Calu3 (cell line): ENCODE measurements around the gene SCN11A. TPM values are rescaled to one million over a fixed set of nuclear protein-coding genes. Genes with fewer than 3 reads are reported as not detected.

ENCODE experiments used
- BruUV-seq: library from RNA; stranded (reverse); fragments of 400-500 nt; replicated peaks from 2 replicates; lab custom pipeline; 2021; lab: Mats Ljungman, UMichigan
- CTCF ChIA-PET: fragments of 300-600 bp; sonication (Branson Sonifier 250); formaldehyde crosslinking; loops from one replicate; lab custom pipeline; 2022; ENCODE audit warnings: antibody characterized with exemption; lab: Charles Lee
- DNase-seq: peaks from one replicate; pipeline ENCODE4 v3.0.0; 2022
- H3K27ac Mint-ChIP-seq: one replicate; pipeline ENCODE4 v1.8.0; 2022; ENCODE audit warnings: mixed read lengths; ENCODE audit not compliant: unreplicated experiment
- H3K27me3 Mint-ChIP-seq: one replicate; pipeline ENCODE4 v1.8.0; 2022; ENCODE audit warnings: mixed read lengths; ENCODE audit not compliant: unreplicated experiment
- H3K36me3 Mint-ChIP-seq: one replicate; pipeline ENCODE4 v1.8.0; 2022; ENCODE audit warnings: mild to moderate bottlenecking, moderate library complexity, mixed read lengths; ENCODE audit not compliant: insufficient read depth, unreplicated experiment
- H3K4me1 Mint-ChIP-seq: one replicate; pipeline ENCODE4 v1.8.0; 2022; ENCODE audit warnings: mild to moderate bottlenecking, low read depth, mixed read lengths; ENCODE audit not compliant: unreplicated experiment
- H3K4me3 Mint-ChIP-seq: one replicate; pipeline ENCODE4 v1.8.0; 2022; ENCODE audit warnings: mild to moderate bottlenecking, low read depth, moderate library complexity, mixed read lengths; ENCODE audit not compliant: unreplicated experiment
- H3K9me3 Mint-ChIP-seq: one replicate; pipeline ENCODE4 v1.8.0; 2022; ENCODE audit warnings: low read depth, mixed read lengths; ENCODE audit not compliant: unreplicated experiment
- CTCF ChIP-seq: fragments of 200-600 bp; IDR thresholded peaks from one replicate; pipeline ENCODE4 v1.8.0; 2022; ENCODE audit warnings: antibody characterized with exemption; ENCODE audit not compliant: unreplicated experiment
- intact Hi-C: fragments of 100-400 bp; cut with micrococcal nuclease; formaldehyde crosslinking; loops from one replicate; pipeline ENCODE4 v1.10.0; 2022; ENCODE audit not compliant: unreplicated experiment
- total RNA-seq: library from RNA; stranded (reverse); gene quantifications from 2 replicates; pipeline ENCODE4 v1.2.3, GENCODE V29; 2022

Gene SCN11A
- total RNA-seq, 1 experiment from 2014 or later, result 0.09 TPM

- intact Hi-C loops, result no loop called here
- Mint-ChIP-seq H3K27me3 (no peaks in the 10 kb centered on the region), H3K36me3 (peaks cover 16% of the 10 kb centered on the region), H3K4me3 (no peak overlapping the region), H3K9me3 (no peaks in the 10 kb centered on the region), H3K4me1 (no peaks in the 10 kb centered on the region), H3K27ac (no peak overlapping the region)
- DNase-seq, result no peak
- BruUV-seq, result no TSS peak
- TF ChIP-seq CTCF, result no peak
- CTCF ChIA-PET, result interaction anchor here (0.7 kb wide), 1 partner anchor 37 kb away, joined by 4 read pairs; no protein-coding TSS in a partner anchor
These were observed 28.3 kb upstream of the SCN11A start for GRCh38 chr3:39080026-39080425.

- intact Hi-C loops, result no loop called here
- CTCF ChIA-PET, result interaction anchor here (0.7 kb wide), 1 partner anchor 38 kb away, joined by 4 read pairs; no protein-coding TSS in a partner anchor
- BruUV-seq, result no TSS peak
- H3K27ac Mint-ChIP-seq, result no peak overlapping the region
- TF ChIP-seq CTCF, result no peak
- no peak for DNase-seq
- no peaks in the 10 kb centered on the region for H3K27me3 Mint-ChIP-seq
- H3K4me1 Mint-ChIP-seq, result no peaks in the 10 kb centered on the region
- peaks cover 20% of the 10 kb centered on the region for H3K36me3 Mint-ChIP-seq
- H3K4me3 Mint-ChIP-seq, result no peak overlapping the region
- H3K9me3 Mint-ChIP-seq, result no peaks in the 10 kb centered on the region
These were observed 27.8 kb upstream of the SCN11A start for GRCh38 chr3:39079530-39079929.

GRCh38 chr3:39075910-39076309 is 24.2 kb upstream of the SCN11A start:
- Mint-ChIP-seq H3K4me1 (no peaks in the 10 kb centered on the region), H3K4me3 (no peak overlapping the region), H3K36me3 (peaks cover 16% of the 10 kb centered on the region), H3K27me3 (no peaks in the 10 kb centered on the region), H3K9me3 (no peaks in the 10 kb centered on the region), H3K27ac (no peak overlapping the region)
- CTCF ChIA-PET, result no interaction called here
- TF ChIP-seq CTCF, result no peak
- intact Hi-C loops, result no loop called here
- no TSS peak for BruUV-seq
- no peak for DNase-seq

- CTCF ChIA-PET, result no interaction called here
- Mint-ChIP-seq H3K27ac (no peak overlapping the region), H3K4me1 (no peaks in the 10 kb centered on the region)
These were observed 16.8 kb upstream of the SCN11A start for GRCh38 chr3:39068556-39068955.

More at GRCh38 chr3:39068556-39068955, 16.8 kb upstream of the SCN11A start:
- TF ChIP-seq CTCF, result no peak
- no peak overlapping the region for H3K4me3 Mint-ChIP-seq
- H3K9me3 Mint-ChIP-seq, result no peaks in the 10 kb centered on the region
- no TSS peak for BruUV-seq
- no peaks in the 10 kb centered on the region for H3K27me3 Mint-ChIP-seq
- DNase-seq, result no peak
- intact Hi-C loops, result no loop called here
- no peaks in the 10 kb centered on the region for H3K36me3 Mint-ChIP-seq
